ENCODE measurements around the gene KLRC4. TPM values are rescaled to one million over a fixed set of nuclear protein-coding genes. Genes with fewer than 3 reads are reported as not detected.
A peak's percentile ranks its signal among the peaks of the same experiment; 100 is the strongest.
"Not testable (repeated sequence)": the region's sequence is repeated elsewhere in the genome, so short reads cannot be mapped to it uniquely, and the experiment has no call there.

KLRC4 gene
- total and polyA plus RNA-seq, 2 of the 4 experiments (the other 2 are of a cell fraction): not detected

GRCh38 chr12:10425938-10426337 lies 16.4 kb upstream of the KLRC4 start:
- H3K79me1 ChIP-seq (ENCODE audit: low read depth in 1 of 2, low read length in 2 of 2); H2AK9ac ChIP-seq (replicated peaks; ENCODE audit: low read depth, low read length, poor library complexity); H2BK5ac ChIP-seq (ENCODE audit: low read depth, low read length, poor library complexity, severe bottlenecking); H3K4me3 ChIP-seq (ENCODE audit: insufficient read depth, low read depth, low read length); H4K20me1 ChIP-seq (ENCODE audit: insufficient read depth, low read length); H3K4me1 ChIP-seq (ENCODE audit: control insufficient read depth, insufficient read depth, low read length); H3K14ac ChIP-seq (replicated peaks; ENCODE audit: low read depth, low read length); H2AK5ac ChIP-seq (ENCODE audit: low read depth, low read length); ATAC-seq (ENCODE audit: low read depth); dilution Hi-C loops (cut with HindIII; ENCODE audit: low sequenced_read_pairs, unreplicated experiment); H3K9me3 ChIP-seq (ENCODE audit: control insufficient read depth, insufficient read depth, low read length); H3K27ac ChIP-seq (ENCODE audit: insufficient read depth, low read length); H2AFZ ChIP-seq (replicated peaks; ENCODE audit: low read length, poor library complexity); CTCF ChIA-PET; H3K18ac ChIP-seq (ENCODE audit: low read depth, low read length); H3K27me3 ChIP-seq (ENCODE audit: control insufficient read depth, insufficient read depth, low read length); H2BK20ac ChIP-seq (ENCODE audit: low read depth, low read length); H3K23ac ChIP-seq (ENCODE audit: low read depth, low read length); H4K91ac ChIP-seq (ENCODE audit: insufficient read depth, low read depth, low read length); H3K36me3 ChIP-seq (ENCODE audit: control insufficient read depth, insufficient read depth, low read length); H4K8ac ChIP-seq (ENCODE audit: low read depth in 2 of 2, low read length in 2 of 2); H3K4me2 ChIP-seq (ENCODE audit: low read depth, low read length); H3K4ac ChIP-seq (ENCODE audit: low read depth, low read length); BruUV-seq (replicated peaks); H3K9ac ChIP-seq (ENCODE audit: low read depth, low read length); H4K5ac ChIP-seq (ENCODE audit: low read depth, low read length); DNase-seq; H3K56ac ChIP-seq (ENCODE audit: extremely low read depth, insufficient read depth, low read length); H2BK15ac ChIP-seq (ENCODE audit: low read depth, low read length); POLR2A ChIA-PET (ENCODE audit: unreplicated experiment); in situ Hi-C loops (cut with MboI; ENCODE audit: low sequenced_read_pairs); H2BK120ac ChIP-seq (ENCODE audit: low read depth, low read length); H3K9me1 ChIP-seq (ENCODE audit: insufficient read depth, low read length); intact Hi-C loops (cut with micrococcal nuclease): not testable (repeated sequence)
- WGBS, 2 experiments (ENCODE audit: extremely low coverage in 2 of 2, insufficient read length in 1 of 2): no CpG with 5 or more reads among the region's 8 CpGs

DNA sequence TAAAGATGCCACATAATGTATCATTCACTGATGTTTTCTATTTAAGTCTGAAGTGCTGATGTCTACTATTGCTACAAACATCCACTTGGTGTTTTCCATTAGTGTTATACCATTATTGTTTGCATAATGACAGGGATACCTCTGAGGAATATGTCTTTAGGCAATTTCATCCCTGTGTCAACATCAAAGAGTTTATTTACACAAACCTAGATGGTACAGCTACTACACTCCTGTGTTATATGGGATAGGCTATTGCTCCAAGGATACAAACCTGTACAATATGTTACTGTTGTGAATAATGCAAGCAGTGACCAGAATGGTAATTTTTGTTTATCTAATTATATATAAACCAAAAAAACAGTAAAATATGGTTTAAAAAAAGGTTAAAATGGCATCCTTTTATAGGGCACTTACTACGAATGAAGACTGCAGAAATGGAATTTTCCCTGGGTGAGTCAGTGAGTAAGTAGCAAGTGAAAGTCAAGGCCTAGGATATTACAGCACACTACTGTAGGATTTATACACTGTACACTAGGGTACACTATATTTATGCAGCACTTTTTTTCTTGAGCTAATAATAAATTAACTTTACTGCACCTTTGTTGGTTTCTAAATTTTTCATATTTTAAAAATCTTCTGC lies 14.8 kb upstream of the KLRC4 start:
- CTCF ChIA-PET; H3K27me3 ChIP-seq (ENCODE audit: control insufficient read depth, insufficient read depth, low read length); H3K9ac ChIP-seq (ENCODE audit: low read depth, low read length); H3K36me3 ChIP-seq (ENCODE audit: control insufficient read depth, insufficient read depth, low read length); dilution Hi-C loops (cut with HindIII; ENCODE audit: low sequenced_read_pairs, unreplicated experiment); H3K9me1 ChIP-seq (ENCODE audit: insufficient read depth, low read length); H3K23ac ChIP-seq (ENCODE audit: low read depth, low read length); H3K4ac ChIP-seq (ENCODE audit: low read depth, low read length); DNase-seq; H3K9me3 ChIP-seq (ENCODE audit: control insufficient read depth, insufficient read depth, low read length); H2BK20ac ChIP-seq (ENCODE audit: low read depth, low read length); H3K56ac ChIP-seq (ENCODE audit: extremely low read depth, insufficient read depth, low read length); POLR2A ChIA-PET (ENCODE audit: unreplicated experiment); H4K5ac ChIP-seq (ENCODE audit: low read depth, low read length); H3K4me3 ChIP-seq (ENCODE audit: insufficient read depth, low read depth, low read length); H2AK5ac ChIP-seq (ENCODE audit: low read depth, low read length); H2AFZ ChIP-seq (replicated peaks; ENCODE audit: low read length, poor library complexity); intact Hi-C loops (cut with micrococcal nuclease); H4K91ac ChIP-seq (ENCODE audit: insufficient read depth, low read depth, low read length); H3K4me2 ChIP-seq (ENCODE audit: low read depth, low read length); in situ Hi-C loops (cut with MboI; ENCODE audit: low sequenced_read_pairs); H4K8ac ChIP-seq (ENCODE audit: low read depth in 2 of 2, low read length in 2 of 2); H2BK5ac ChIP-seq (ENCODE audit: low read depth, low read length, poor library complexity, severe bottlenecking); H3K79me1 ChIP-seq (ENCODE audit: low read depth in 1 of 2, low read length in 2 of 2); H2AK9ac ChIP-seq (replicated peaks; ENCODE audit: low read depth, low read length, poor library complexity); H3K18ac ChIP-seq (ENCODE audit: low read depth, low read length); H3K14ac ChIP-seq (replicated peaks; ENCODE audit: low read depth, low read length); H3K27ac ChIP-seq (ENCODE audit: insufficient read depth, low read length); H2BK15ac ChIP-seq (ENCODE audit: low read depth, low read length); H3K4me1 ChIP-seq (ENCODE audit: control insufficient read depth, insufficient read depth, low read length); H4K20me1 ChIP-seq (ENCODE audit: insufficient read depth, low read length); H2BK120ac ChIP-seq (ENCODE audit: low read depth, low read length); BruUV-seq (replicated peaks): not testable (repeated sequence)
- WGBS, 2 experiments (ENCODE audit: extremely low coverage in 2 of 2, insufficient read length in 1 of 2): no CpG with 5 or more reads among the region's 1 CpG
- ATAC-seq (ENCODE audit: low read depth): peak; percentile 87

Data from IMR-90 (cell line).